ENCODE results near the gene STIP1.
A peak's percentile ranks its signal among the peaks of the same experiment; 100 is the strongest.
"Not testable (repeated sequence)": the region's sequence is repeated elsewhere in the genome, so short reads cannot be mapped to it uniquely, and the experiment has no call there.

STIP1 gene

DNA sequence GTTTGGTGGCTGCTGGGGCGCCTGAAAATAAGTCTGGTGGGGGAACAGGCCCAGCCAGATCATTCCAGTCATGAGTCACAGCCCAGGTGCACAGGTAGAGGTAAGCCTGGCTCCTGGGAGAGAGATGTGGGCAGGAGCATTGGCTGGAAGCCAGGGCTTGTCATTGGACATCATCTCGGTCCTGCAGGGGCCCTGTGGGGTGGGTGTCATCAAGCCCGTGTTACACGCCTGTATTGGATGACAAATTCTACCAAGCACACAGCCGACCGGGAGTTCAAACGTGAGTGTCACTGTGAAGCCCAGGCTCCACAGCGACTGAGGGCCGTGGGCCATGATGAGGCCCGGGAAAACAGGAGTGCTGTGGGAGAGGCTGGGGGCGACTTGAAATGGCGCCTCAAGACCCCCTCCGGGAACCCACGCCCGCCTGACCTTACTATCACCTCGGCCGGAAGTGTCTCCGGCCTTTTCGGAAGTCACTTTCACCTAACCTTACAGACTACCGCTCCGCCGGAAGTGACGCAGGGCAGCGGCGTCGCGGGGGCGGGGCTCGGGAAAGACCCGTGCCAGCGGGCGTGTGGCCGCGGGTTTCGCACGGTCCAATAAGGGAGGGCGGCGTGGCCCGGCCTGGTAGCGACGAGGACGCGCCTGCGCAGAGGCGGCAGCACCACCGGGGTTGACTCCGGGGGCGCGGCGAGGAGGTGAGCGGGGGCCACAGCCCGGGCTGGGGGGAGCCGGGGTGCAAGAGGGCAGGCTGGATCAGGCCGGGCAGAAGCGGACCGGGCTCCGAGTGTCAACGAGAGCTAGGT is 54.7 kb downstream of the STIP1 start, which contains the start of gene FKBP2:
Gene FKBP2, plus strand, starts transcription at position 661 of the 806 bp plus-strand sequence. CDS start 1,293 bp downstream, outside the sequence.
- DNase-seq = peak; percentile 98

DNA sequence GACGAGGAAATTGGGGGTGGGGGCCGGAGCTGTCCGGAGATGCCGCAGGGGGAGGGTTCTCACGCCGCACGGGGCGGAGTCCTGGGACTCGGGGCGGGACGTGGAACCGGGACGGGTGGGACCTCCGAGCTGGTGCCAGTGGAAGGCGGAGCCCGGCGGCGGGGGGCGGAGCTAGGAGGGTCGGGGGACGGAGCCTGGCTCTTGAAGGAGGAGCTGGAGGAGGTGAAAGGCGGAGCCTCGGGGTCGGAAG is 55.2 kb downstream of the STIP1 start:
- DNase-seq = no peak

DNA sequence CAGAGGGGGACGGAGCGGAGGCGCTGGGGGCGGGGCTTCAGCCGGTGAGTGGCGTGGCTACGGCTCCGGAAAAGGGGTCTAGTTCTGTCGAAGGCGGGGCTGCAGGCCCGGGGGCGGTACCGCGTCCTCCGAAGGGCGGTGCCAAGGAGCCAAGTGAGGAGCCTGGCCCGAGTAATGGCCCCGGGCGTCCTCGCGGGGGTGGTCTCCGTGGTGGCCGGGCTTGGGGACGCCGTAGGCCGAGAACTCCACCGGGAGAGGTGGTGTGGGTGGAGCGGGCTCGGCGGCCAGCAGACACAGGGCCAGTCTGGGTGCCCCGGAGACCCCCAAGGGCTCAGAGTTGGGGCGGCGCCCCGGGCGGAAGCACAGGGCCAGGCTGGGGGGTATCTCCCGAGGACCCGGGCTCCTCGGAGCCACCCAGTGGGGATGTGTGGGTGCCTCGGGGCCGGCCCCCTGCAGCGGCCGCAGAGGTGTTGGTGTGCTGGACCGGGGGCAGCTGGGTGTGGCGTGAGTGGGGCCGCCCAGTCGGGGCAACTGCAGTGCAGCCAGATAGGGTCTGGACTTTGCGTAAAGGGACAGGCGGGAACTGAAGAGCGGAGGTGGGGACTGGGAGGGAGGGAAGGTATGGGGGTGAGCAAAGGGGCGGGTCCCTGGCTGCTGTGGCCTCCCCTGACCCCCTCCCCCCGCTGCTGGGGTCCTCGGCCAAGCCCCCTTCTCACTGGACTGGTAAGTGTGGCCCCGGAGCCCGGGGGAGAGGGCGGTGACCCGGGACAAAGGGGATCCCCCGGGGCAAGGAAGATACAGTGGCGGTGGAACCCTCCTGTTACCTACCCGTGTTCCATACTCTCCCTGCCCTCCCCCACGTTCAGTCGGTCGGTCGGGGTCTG is 55.8 kb downstream of the STIP1 start:
- peak; percentile 99 for DNase-seq

DNA sequence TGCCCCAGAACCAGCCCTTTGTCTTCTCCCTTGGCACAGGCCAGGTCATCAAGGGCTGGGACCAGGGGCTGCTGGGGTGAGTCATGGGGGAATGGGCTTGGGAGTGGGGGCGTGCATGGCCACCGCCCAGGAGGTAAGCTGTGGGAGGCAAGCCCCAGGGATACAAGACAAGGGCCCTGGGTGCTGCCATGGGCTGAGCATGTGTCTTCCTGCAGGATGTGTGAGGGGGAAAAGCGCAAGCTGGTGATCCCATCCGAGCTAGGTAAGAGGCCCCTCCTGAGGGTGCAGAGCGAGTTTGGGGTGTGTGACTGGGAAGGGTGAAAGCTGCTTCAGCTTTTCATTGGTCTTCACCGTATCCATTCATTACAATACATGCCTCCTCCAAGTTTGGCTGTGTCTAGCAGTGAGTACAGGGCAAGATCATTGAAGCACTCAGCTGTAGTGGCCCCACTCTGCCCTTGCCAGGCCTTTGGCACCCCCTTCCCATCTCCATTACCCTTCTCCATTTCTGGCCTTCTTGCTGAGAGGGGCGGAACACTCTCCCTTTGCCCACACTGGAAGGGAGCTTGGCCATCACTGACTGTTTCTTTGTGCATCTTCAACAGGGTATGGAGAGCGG is 57.4 kb downstream of the STIP1 start:
- no peak for DNase-seq

DNA sequence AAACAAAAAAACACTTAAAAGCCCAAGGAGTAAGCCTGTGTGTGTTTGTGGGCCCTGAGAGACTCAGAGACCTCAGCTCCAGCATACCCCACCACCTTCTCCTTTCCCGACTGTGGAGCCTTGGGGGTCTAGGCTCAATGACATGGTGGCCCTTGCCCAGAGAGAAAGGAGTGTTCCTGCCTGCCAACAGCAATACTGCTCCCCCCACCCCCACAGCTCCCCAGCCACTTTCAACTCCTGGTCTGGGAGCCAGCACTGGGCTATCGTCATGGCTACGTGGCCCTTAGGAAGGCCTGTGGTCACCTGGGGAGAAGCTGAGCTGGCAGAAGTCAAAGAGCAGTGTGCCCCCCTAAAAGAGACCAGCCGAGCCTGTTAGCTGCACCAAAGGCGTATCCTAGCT is 58.1 kb downstream of the STIP1 start:
- DNase-seq = no peak

DNA sequence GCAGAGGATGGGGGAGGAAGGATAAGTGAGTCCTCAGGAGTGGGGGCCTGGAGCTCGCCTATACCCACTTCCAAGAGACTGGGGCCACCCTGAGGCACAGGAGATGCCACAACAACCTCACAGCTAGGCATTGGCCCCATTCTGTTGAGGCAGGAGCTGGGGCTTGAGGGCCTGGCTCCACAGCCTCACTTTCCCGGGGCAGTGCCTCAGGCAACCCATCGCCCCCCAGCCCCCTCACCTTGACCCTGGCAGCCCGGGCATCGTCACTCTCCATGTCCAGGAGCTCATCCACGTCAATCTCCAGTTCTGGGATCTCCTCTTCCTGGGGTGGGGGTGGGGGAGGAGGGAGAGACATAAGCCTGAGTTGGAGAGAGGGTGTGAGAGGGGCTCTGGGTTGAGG is 59.0 kb downstream of the STIP1 start:
- DNase-seq = no peak

DNA sequence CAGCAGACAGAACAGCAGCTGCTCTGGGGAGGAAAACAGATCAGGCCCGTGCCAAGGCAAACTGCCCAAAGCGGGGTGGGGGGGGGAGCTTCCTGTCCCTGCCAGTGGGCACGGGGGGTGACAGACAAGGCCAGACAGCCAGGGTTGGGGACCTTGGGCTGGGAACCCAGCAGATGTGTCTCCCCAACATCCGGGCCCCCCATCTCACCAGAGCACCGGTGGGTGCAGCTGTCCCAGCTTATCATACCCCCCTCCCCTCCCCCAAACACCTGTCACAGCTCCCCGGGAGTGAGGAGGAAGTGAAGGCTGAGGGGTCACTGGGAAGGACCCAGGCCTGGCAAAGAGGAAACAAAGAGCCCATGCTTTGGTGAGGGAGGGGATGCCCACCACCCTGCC is 59.4 kb downstream of the STIP1 start:
- DNase-seq = no peak

DNA sequence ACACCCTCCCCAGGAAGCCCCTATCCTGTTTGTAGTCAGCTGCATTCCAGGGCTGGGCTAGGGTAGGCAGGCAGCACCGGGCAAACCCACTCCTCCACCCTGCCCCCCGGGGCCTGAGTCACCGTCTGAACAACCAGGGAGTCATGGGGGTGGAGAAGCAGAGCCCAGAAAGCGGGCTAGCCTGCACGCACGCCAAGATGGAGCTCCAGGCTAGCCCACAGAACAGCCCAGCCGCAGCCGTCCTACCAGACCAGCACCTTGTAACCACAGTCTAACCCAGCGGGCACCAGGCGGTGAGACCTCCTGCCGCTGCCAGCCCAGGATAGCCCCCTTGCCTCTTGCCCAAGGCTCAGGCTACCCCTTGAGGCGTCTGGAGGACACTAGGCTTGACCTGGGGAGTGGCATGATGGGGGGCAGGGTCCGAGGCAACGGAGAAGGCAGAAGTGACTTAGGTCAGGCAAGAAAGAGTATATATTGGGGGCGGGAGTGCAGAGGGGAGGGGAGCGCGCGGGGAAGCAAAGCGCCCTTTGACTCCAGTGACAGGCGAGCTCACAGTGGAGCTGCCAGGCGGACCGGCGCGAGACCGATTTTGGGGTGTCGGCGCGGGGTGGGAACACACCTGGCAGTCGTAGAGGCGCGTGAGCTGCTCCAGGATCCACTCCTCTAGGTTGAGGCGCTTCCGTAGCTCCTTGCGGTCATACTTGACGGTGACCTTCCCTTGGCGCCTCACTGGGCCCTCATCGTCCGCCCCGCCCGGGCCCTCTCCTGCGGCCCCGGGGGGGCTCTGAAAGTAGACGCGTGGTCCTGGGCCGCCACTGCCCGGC is 60.0 kb downstream of the STIP1 start:
- DNase-seq = peak; percentile 87

DNA sequence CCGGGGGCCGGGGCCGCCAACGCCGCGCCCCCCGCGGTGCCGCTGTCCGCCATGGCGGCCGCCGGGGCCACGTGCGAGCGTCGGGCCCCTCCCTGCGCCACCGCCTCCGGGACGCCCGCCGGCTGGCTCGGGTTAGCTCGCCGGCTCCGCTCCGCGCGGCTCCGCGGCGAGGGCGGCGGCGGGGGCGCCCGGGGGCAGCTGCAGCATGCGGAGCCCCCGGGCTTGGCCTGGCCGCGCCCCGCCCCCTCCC is 60.6 kb downstream of the STIP1 start:
- not testable (repeated sequence) for DNase-seq

DNA sequence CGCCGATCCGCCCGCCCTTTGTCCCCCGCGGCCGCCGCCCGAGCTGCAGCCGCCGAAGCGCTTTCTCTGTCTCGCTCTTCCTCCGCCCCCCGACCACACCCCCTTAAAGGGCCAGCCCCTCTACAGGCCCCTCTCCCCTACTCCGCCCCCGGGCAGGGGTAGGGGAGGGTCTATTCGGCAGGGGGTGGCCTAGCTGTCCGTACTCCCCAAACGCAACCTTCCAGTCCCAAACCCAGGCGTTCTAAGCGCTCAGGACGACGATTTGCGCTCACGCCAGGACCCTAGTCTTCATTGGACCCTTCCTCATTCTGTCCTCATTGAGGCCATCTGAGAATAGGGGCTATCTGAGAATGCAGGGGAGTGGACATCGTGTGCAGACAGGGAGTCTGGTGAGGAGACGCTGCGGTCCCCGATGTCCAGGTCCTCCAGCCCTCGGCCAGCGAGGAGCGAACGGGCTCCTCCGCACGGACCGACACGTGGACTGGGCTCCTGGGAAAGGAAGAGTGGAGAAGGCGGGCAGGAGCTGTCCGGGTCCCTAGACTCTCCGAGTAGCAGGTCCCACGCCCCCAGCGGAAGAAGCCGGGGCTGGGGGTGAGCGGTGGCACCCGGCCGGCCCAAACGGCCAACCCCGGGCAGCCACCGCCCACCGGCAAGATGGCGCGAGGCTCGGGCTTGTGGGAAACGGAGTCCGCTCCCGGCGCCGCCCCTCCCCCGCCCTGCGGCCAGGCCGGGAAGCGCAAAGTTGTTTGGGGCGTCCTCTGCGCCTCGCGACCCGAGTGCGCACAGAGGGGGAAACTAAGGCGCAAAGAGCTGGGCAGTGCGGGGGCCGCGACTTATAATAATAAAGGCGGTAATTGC is 61.1 kb downstream of the STIP1 start, which contains the start of gene PPP1R14B:
Gene PPP1R14B, minus strand, starts transcription at position 73 of the 858 bp plus-strand sequence. CDS start 270 bp downstream, outside the sequence.
- DNase-seq = peak; percentile 89

DNA sequence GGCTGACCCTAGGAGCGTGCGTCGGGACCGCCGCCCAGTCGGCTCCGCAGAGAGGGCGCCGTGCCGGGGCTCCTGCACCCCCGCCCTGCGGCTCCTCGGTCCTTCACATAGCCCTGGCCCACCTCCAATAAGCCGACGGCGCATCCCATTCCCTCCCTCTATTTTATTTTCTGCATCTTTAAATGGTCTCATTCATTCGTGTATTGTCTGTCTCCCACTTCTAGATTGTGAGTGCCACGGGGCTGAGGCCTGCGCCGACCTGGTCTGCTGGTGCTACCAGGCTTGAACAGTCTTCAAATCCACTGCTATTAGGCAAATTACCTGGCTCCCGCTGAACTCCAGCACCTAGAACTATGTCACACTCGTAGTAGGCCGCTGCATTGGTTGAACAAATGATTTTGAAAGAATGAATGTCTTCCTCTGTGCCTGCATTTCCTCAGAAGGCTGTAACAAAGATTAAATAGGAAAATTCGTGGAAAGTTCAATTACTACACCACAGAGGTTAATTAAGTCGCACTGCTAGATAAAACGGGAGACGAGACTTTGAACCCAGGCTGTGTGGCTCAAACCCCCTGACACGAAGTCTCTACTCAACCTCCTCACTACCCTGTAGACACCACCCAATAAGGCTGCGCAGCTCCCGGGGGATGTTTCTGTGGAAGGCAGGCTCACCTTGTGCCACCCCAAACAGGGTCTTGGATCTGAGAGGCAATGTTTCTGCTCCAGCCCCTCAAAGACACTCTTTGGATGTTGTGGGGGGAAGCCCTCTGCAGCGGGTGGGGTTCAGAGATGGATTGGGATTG is 62.0 kb downstream of the STIP1 start:
- DNase-seq = no peak

DNA sequence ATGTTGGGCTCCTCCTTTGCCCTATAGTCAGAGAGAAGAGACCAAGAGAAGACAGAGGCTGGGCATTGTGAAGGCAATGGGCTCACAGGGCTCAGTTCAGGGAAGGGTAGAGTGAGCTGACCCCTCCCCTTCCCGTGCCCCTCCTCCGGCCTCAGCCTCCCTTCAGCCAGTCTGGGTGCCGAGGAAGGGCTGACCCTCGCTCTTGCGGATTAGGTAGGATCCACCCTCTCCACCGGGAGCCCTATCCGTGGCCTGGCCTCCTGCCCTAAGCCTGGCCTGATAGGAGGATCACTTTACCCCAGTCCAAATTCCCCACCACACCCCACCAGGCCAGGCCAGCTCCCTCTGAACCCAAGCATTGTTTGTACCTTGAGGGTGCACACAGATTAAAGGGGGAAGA is 62.6 kb downstream of the STIP1 start:
- no peak for DNase-seq

DNA sequence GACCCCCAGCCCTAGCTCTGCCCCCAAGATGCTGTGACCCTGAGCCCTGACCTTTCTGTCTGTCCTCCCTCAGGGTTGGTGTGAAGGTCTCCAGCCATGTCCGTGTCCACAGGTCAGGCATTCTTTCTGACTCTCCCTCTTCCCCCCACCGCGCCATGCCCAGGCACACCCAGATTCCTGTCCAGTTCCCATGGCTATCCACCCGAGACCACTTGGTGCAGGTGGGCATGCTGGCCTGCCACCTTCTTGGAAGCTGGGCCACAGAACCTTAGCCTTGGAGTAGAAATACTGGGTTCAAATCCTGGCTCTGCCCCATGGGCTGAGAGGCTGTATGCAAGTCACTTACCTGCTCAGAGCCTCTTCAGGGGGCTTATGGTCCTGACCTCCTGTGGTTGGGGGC is 63.1 kb downstream of the STIP1 start:
- DNase-seq = no peak

DNA sequence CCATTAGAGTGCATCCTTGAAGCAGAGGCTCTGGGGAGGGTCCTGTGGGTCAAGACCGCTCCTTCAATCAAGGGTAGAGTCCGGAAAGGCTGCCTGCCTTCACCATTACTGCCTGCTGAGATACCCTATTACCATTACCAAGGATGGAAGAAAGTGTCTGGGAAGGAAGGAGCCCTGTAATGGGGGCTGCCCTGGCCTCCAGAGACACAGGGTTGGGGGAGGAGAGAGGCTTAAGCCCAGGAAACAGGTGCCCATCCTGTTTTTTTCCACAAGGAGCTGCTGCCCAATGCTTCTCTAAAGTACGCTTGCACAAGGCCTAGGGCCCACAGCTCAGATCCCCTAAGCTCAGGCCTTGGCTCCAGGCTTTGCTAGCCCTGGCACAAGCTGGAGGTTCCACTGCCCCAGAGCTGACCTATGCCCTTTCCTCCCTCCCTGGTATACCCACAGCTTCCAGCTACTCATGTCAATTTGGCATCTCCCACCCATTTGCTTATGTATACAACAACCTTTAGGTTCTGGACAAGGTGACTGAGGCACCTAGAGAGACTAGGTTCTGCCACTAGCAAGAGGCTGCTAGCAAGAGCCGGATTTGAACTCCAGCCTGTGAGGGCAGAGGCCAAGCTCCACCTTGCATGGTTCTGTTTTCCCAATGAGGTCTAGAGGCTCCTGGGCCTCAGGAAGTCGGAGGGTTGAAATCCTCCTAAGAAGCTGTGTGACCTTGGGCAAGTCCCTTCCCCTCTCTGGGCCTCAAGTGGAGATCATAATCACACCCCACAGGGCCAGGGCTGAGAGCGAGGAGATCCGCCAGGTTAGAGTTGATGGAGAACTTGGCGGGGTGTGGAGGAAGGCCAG is 63.8 kb downstream of the STIP1 start:
- no peak for DNase-seq

DNA sequence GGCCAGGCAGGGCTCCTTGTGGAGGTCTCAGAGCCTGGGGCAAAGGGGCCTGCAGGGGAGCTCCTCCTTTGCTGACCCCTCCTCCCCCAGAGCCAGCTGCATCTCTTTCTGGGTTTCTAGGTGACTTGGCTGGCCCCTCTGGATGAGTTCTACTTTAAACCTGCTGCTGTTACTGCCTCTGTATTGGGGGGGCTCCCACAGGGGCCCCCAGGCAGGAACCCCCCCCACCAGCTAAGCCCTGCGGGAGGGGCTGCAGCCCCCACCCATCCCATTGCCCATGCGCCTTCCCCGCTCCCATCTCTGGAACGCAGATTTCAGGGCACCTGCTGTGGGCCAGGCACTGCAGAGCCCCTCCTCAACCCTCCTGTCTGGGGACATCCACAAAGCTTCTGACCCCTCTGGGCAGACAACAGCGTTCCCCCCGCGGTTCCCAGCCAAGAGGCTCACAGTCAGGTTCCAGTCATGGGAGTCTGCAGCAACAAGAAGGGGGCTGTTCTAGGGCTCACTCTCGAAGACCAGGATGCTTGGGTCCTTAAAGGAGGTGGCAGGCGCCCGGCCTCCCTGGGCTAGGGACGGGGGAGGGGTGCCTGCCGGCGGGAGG is 64.5 kb downstream of the STIP1 start:
- no peak for DNase-seq

DNA sequence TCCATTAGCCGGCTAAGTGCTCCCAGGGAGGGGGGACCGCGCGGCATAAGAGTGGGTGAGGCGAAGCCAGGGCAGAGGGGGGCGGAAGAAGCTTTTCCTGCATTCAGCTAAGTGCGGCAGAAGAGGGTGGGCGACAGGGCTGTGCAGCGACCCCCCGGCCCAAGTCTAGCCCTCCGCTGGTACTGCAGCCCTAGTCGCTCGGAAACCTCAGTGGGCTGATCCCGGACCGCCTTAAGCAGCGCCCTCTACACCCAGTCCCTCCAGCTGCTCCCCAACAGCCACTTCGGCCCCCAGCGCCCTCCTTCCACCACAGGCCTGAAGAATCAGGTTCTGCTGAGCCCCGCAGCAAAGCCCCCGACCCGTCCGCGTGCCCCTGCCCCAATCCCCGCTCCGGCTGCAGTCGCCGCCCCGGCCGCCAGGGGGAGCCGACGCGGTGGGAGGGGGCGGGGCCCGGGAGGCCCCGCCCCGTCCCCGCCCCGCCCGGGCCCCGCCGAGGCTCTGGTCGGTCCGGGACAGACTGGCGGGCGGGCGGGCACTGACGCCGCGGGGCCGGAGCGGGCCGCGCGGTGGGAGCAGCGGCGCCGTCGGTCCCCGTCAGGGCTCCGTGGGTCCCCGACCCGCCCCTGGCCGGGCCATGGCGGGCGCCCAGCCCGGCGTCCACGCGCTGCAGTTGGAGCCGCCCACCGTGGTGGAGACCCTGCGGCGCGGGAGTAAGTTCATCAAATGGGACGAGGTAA is 65.2 kb downstream of the STIP1 start, which contains the start of gene PLCB3:
Gene PLCB3, plus strand, starts transcription at position 515 of the 737 bp plus-strand sequence. Its CDS starts 120 bp downstream, at position 635.
- peak; percentile 52 for DNase-seq

DNA sequence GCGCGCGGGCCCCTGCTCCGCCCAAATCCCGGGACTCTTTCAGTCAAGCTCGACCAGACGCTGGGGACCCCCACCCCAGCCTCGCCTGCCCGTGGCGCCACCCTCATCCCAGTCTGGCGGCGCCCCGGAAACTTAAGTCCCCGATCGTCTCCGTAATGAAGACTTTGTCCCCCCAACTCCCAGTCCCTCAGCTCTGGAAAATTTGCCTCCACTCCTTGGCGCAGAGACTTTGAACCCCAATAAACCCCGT is 65.7 kb downstream of the STIP1 start:
- DNase-seq = no peak

DNA sequence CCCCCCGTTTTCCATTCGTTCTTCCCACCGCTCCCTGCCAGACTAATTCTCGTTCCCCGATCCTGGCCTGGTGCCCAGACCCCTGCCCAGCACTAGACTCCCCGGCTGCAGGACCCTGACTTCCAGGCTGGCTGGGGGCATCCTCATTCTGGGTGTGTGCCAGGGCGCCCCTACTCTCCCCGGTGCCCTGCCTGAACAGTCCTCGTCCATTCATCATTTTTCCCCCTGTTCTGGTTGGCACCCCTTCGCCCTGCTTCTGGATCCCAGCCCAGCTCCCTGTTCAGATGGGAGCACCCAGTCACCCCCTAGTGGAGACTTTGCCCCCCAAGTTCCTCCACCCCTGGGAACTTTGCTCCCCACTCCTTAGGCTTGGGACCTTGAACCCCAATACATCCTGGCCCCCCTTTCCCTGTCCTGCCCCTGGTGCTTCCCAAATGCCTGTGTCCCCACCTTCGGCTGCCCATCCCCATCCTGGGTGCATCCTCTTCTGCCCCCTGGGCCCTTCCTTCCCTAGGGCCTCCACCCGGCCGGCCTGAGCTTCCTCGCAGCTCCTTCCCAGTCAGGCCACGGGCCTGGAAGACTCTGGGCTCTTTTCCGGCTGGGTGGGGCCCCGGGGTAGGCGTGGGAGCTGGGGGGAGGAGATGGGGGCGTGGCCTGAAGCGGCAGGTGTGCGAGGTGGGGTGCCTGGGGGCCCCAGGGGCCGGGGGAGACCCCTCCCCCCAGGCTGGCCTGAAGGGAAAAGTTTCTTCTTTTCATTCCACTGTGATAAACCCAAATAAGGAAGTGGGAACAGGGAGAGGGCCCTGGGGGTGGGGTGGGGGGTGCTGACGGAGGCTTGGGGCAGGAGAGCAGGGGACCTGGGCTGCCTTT is 66.3 kb downstream of the STIP1 start:
- DNase-seq = peak; percentile 32
